CD4-positive, alpha-beta memory T cell (primary cell): ENCODE measurements around the gene CCSER1. TPM values are rescaled to one million over a fixed set of nuclear protein-coding genes. Genes with fewer than 3 reads are reported as not detected.
"Not testable (repeated sequence)": the region's sequence is repeated elsewhere in the genome, so short reads cannot be mapped to it uniquely, and the experiment has no call there.

Experiments used
- CTCF ChIA-PET: fragments of 350-600 bp; sonication (Branson Sonifier 250); formaldehyde crosslinking; loops from one replicate; lab custom pipeline; 2021; ENCODE audit warnings: inconsistent platforms; ENCODE audit not compliant: partially characterized antibody; lab: Charles Lee
- POLR2A ChIA-PET: fragments of 350-600 bp; sonication (Branson Sonifier 250); formaldehyde crosslinking; loops from one replicate; lab custom pipeline; 2021; ENCODE audit not compliant: partially characterized antibody; lab: Charles Lee
- DNase-seq, 5 donors: peaks; one replicate each; pipeline versions ENCODE4 v3.0.0 to v3.0.0-alpha.2; 2020 to 2022; ENCODE audit warnings: mixed read lengths in 1 of 5
- H3K27ac ChIP-seq: one replicate; pipeline ENCODE4 v1.7.0; 2013; ENCODE audit warnings: low read depth, low read length
- H3K27me3 ChIP-seq: 2 replicates; pipeline ENCODE4 v1.7.0; 2013; ENCODE audit warnings: mild to moderate bottlenecking, low read length, moderate library complexity; ENCODE audit not compliant: insufficient read depth
- H3K36me3 ChIP-seq: 2 replicates; pipeline ENCODE4 v1.7.0; 2013; ENCODE audit warnings: mild to moderate bottlenecking, low read length, moderate library complexity; ENCODE audit not compliant: insufficient read depth
- H3K4me1 ChIP-seq: 2 replicates; pipeline ENCODE4 v1.7.0; 2013; ENCODE audit warnings: mild to moderate bottlenecking, low read length, moderate library complexity; ENCODE audit not compliant: insufficient read depth
- H3K4me3 ChIP-seq, 2 donors: one replicate each; pipeline ENCODE4 v1.7.0; 2013; ENCODE audit warnings: low read length in 2 of 2, mild to moderate bottlenecking in 1 of 2
- H3K9me3 ChIP-seq, 2 donors: one replicate each; pipeline ENCODE4 v1.7.0; 2013; ENCODE audit warnings: low read length in 2 of 2, control low read depth in 1 of 2; ENCODE audit not compliant: control insufficient read depth in 1 of 2
- H3K27ac Mint-ChIP-seq, 7 donors: one replicate each; pipeline ENCODE4 v1.8.0; 2020 to 2021; ENCODE audit warnings: mixed read lengths in 7 of 7, mild to moderate bottlenecking in 6 of 7, inconsistent platforms in 3 of 7, moderate library complexity in 3 of 7
- H3K27me3 Mint-ChIP-seq, 2 donors: one replicate each; pipeline ENCODE4 v1.8.0; 2020 to 2021; ENCODE audit warnings: mixed read lengths in 2 of 2
- H3K36me3 Mint-ChIP-seq, 2 donors: one replicate each; pipeline ENCODE4 v1.8.0; 2020 to 2021; ENCODE audit warnings: mixed read lengths in 2 of 2, inconsistent platforms in 1 of 2, mild to moderate bottlenecking in 1 of 2
- H3K4me1 Mint-ChIP-seq, 4 donors: one replicate each; pipeline ENCODE4 v1.8.0; 2020 to 2021; ENCODE audit warnings: mixed read lengths in 4 of 4, mild to moderate bottlenecking in 1 of 4
- H3K4me3 Mint-ChIP-seq, 8 donors: one replicate each; pipeline ENCODE4 v1.8.0; 2020 to 2021; ENCODE audit warnings: mixed read lengths in 8 of 8, mild to moderate bottlenecking in 7 of 8, moderate library complexity in 6 of 8, inconsistent platforms in 3 of 8
- H3K9me3 Mint-ChIP-seq, 8 donors: one replicate each; pipeline ENCODE4 v1.8.0; 2020 to 2021; ENCODE audit warnings: mixed read lengths in 8 of 8, mild to moderate bottlenecking in 5 of 8, inconsistent platforms in 3 of 8, moderate library complexity in 1 of 8
- intact Hi-C: fragments of 100-400 bp; cut with micrococcal nuclease; formaldehyde crosslinking; loops from one replicate; pipeline ENCODE4 v1.15.1; 2023
- polyA plus RNA-seq, 2 donors: library from polyadenylated mRNA; unstranded; fragments of 300-500 nt; fragmentation: Illumina TruSeq; gene quantifications; one replicate each; pipeline ENCODE4 v1.2.3, GENCODE V29; 2021
- total RNA-seq, 2 experiments: library from RNA; stranded (reverse); gene quantifications; one replicate each; pipeline ENCODE4 v1.2.3, GENCODE V29; 2021

Gene CCSER1
- total and polyA plus RNA-seq, 4 experiments from 2014 or later, result 0.47 to 2.0 (median 1.7) TPM; not detected in 1

DNA sequence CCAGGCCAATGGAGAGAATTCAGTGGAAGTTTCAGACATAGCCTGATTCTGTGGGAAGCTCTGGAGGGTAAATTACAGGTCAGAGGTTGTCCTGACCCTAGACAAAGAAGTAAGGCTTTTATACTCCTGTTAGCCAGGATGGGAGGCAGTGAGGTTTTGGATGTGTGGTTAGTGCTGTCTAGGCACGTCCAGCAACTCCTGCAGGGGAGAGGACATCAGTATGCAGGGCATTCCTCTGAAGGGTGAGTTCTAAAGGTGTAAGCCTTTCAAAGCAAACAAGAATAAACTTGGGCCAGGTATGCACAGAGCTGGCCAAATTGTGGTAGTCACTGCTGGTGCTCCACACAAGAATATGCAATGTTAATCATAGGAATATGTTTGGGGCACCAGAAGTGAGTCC lies 562.5 kb downstream of the CCSER1 start:
- H3K9me3 Mint-ChIP-seq, result peaks cover 0 to 4% (median 0%) of the 10 kb centered on the region in 8 donors
- Histone ChIP-seq H3K4me3 (no peak overlapping the region), H3K4me1 (no peaks in the 10 kb centered on the region), H3K27ac (no peak overlapping the region), H3K27me3 (no peaks in the 10 kb centered on the region), H3K9me3 (no peaks in the 10 kb centered on the region), H3K36me3 (no peaks in the 10 kb centered on the region)
- no peak for DNase-seq
- H3K4me3 Mint-ChIP-seq, result no peak overlapping the region
- H3K36me3 Mint-ChIP-seq, result no peaks in the 10 kb centered on the region
- ChIA-PET CTCF (no interaction called here), POLR2A (no interaction called here)
- intact Hi-C loops, result loop anchor here (5.0 kb wide), 1 partner anchor 518 kb away; no protein-coding TSS in a partner anchor
- no peak overlapping the region for H3K27ac Mint-ChIP-seq
- H3K4me1 Mint-ChIP-seq, result no peaks in the 10 kb centered on the region
- H3K27me3 Mint-ChIP-seq, result no peaks in the 10 kb centered on the region

GRCh38 chr4:90695411-90695810 lies 568.2 kb downstream of the CCSER1 start:
- Mint-ChIP-seq H3K9me3 (peaks cover 0 to 5% (median 2%) of the 10 kb centered on the region in 8 donors), H3K36me3 (no peaks in the 10 kb centered on the region), H3K27me3 (no peaks in the 10 kb centered on the region), H3K4me3 (no peak overlapping the region), H3K27ac (no peak overlapping the region), H3K4me1 (no peaks in the 10 kb centered on the region)
- Histone ChIP-seq H3K4me3 (no peak overlapping the region), H3K27ac (no peak overlapping the region), H3K9me3 (no peaks in the 10 kb centered on the region), H3K36me3 (no peaks in the 10 kb centered on the region), H3K4me1 (no peaks in the 10 kb centered on the region), H3K27me3 (no peaks in the 10 kb centered on the region)
- ChIA-PET CTCF (no interaction called here), POLR2A (no interaction called here)
- intact Hi-C loops, result no loop called here
- DNase-seq, result no peak

DNA sequence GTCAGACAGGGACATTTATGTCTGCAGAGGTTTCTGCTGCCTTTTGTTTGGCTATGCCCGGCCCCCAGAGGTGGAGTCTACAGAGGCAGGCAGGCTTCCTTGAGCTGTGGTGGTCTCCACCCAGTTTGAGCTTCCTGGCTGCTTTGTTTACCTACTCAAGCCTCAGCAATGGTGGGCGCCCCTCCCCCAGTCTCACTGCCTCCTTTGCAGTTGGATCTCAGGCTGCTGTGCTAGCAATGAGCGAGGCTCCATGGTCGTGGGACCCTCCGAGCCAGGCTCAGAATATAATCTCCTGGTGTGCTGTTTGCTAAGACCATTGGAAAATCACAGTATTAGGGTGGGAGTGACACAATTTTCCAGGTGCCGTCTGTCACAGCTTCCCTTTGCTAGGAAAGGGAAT lies 578.3 kb downstream of the CCSER1 start:
- H3K27me3 ChIP-seq, H3K4me1 ChIP-seq, H3K27ac ChIP-seq, H3K4me1 Mint-ChIP-seq, H3K36me3 ChIP-seq, H3K27me3 Mint-ChIP-seq, H3K27ac Mint-ChIP-seq, POLR2A ChIA-PET, CTCF ChIA-PET, H3K36me3 Mint-ChIP-seq, DNase-seq, H3K9me3 ChIP-seq, H3K4me3 Mint-ChIP-seq, H3K4me3 ChIP-seq, intact Hi-C loops: not testable (repeated sequence)
- H3K9me3 Mint-ChIP-seq, result peaks cover 0 to 16% (median 8%) of the 10 kb centered on the region in 8 donors

DNA sequence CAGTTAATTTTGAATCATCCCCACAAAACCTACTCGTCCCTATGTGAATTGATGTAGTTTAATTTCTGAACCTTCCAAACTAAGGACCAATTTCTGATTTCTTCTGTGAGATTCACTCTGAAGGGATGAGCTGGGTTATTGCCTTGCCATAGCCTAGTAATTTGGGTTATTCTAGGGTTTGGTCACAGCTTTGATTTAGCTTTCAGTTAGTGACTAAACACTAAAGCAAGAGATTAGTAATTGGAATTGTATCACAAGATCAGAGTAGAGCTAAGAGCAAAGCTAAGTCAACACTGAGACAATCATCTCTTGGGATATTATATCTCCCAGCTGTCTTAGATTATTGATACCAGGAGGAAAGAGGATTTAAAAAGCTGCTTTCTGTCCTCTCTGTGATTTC lies 588.0 kb downstream of the CCSER1 start:
- Histone ChIP-seq H3K27me3 (no peaks in the 10 kb centered on the region), H3K27ac (no peak overlapping the region), H3K4me3 (no peak overlapping the region), H3K4me1 (no peaks in the 10 kb centered on the region), H3K36me3 (no peaks in the 10 kb centered on the region), H3K9me3 (no peaks in the 10 kb centered on the region)
- no peak for DNase-seq
- POLR2A ChIA-PET, result no interaction called here
- CTCF ChIA-PET, result no interaction called here
- H3K9me3 Mint-ChIP-seq, result peaks cover 0 to 5% (median 3%) of the 10 kb centered on the region in 8 donors
- intact Hi-C loops, result no loop called here
- H3K27ac Mint-ChIP-seq, result no peak overlapping the region
- no peaks in the 10 kb centered on the region for H3K4me1 Mint-ChIP-seq
- H3K36me3 Mint-ChIP-seq, result no peaks in the 10 kb centered on the region
- H3K4me3 Mint-ChIP-seq, result no peak overlapping the region
- H3K27me3 Mint-ChIP-seq, result no peaks in the 10 kb centered on the region

- Mint-ChIP-seq H3K4me1 (no peaks in the 10 kb centered on the region), H3K36me3 (no peaks in the 10 kb centered on the region), H3K27ac (no peak overlapping the region), H3K4me3 (no peak overlapping the region), H3K9me3 (peaks cover 0 to 5% (median under 1%) of the 10 kb centered on the region in 8 donors), H3K27me3 (no peaks in the 10 kb centered on the region)
- CTCF ChIA-PET, result no interaction called here
- intact Hi-C loops, result no loop called here
- DNase-seq, result no peak
- POLR2A ChIA-PET, result no interaction called here
- Histone ChIP-seq H3K9me3 (no peaks in the 10 kb centered on the region), H3K36me3 (no peaks in the 10 kb centered on the region), H3K27me3 (no peaks in the 10 kb centered on the region), H3K27ac (no peak overlapping the region), H3K4me3 (no peak overlapping the region), H3K4me1 (no peaks in the 10 kb centered on the region)
These were observed 591.7 kb downstream of the CCSER1 start for GRCh38 chr4:90718931-90719330.

DNA sequence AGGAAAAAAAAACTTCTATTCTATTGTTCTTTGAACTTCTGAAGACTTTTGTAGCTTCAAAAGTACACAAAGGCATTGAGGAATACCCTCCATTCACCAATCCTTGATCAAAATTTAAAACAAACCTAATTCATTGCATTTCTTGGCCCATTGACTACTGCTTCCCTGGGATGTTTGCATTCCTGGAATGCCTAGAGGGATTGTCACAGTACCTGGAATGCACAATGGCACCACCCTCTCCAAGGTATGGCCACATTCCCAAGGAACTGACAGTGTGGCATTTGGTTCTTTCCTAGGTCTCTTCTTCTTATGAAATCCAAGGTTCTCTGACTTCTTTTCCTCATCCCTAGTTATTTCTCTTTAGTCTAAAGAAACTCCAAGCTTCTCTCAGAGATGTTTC lies 600.7 kb downstream of the CCSER1 start:
- H3K27ac Mint-ChIP-seq, result no peak overlapping the region

DNA sequence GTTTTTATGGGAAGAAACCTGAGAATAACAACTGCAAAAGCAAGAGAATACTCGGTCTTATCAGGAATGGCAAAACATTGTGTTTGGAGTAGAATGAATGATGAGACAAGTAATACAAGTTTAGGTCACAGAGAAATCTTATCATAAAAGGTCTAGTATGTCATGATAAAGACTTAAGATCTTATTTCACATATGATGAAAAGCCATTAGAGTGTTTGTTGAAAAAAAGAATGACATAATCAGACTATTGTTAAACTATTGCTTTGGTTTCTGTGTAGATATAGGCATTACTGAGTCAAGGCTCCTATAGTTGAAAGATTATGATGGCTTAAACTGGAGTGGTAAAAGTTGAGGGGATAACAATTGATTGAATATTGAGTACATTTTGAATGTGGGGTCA lies 603.6 kb downstream of the CCSER1 start:
- DNase-seq, result no peak
- H3K27ac ChIP-seq, result no peak overlapping the region

More for the DNA sequence above, 600.7 kb downstream of the CCSER1 start:
- CTCF ChIA-PET, result no interaction called here
- intact Hi-C loops, result no loop called here
- H3K4me1 ChIP-seq, result no peaks in the 10 kb centered on the region
- Mint-ChIP-seq H3K9me3 (peaks cover 0 to 9% (median 0%) of the 10 kb centered on the region in 8 donors), H3K4me3 (no peak overlapping the region), H3K27me3 (no peaks in the 10 kb centered on the region), H3K4me1 (no peaks in the 10 kb centered on the region), H3K36me3 (no peaks in the 10 kb centered on the region)
- no peaks in the 10 kb centered on the region for H3K36me3 ChIP-seq
- H3K9me3 ChIP-seq, result peaks cover 0 to 4% of the 10 kb centered on the region in 2 donors
- POLR2A ChIA-PET, result no interaction called here
- H3K27me3 ChIP-seq, result no peaks in the 10 kb centered on the region
- no peak overlapping the region for H3K27ac ChIP-seq
- DNase-seq, result no peak
- H3K4me3 ChIP-seq, result no peak overlapping the region

GRCh38 chr4:90733211-90733610 lies 606.0 kb downstream of the CCSER1 start:
- Histone ChIP-seq H3K27ac (no peak overlapping the region), H3K27me3 (no peaks in the 10 kb centered on the region), H3K4me1 (no peaks in the 10 kb centered on the region), H3K9me3 (no peaks in the 10 kb centered on the region), H3K36me3 (no peaks in the 10 kb centered on the region), H3K4me3 (no peak overlapping the region)
- no peaks in the 10 kb centered on the region for H3K27me3 Mint-ChIP-seq
- DNase-seq, result no peak
- ChIA-PET CTCF (no interaction called here), POLR2A (no interaction called here)
- H3K4me3 Mint-ChIP-seq, result no peak overlapping the region
- H3K27ac Mint-ChIP-seq, result no peak overlapping the region
- no peaks in the 10 kb centered on the region for H3K4me1 Mint-ChIP-seq
- intact Hi-C loops, result no loop called here
- peaks cover 0 to 6% (median 0%) of the 10 kb centered on the region in 8 donors for H3K9me3 Mint-ChIP-seq
- no peaks in the 10 kb centered on the region for H3K36me3 Mint-ChIP-seq

More for the DNA sequence above, 603.6 kb downstream of the CCSER1 start:
- no peak overlapping the region for H3K4me3 ChIP-seq
- Mint-ChIP-seq H3K9me3 (peaks cover 0 to 9% (median 0%) of the 10 kb centered on the region in 8 donors), H3K4me3 (no peak overlapping the region), H3K27ac (no peak overlapping the region), H3K4me1 (no peaks in the 10 kb centered on the region), H3K36me3 (no peaks in the 10 kb centered on the region), H3K27me3 (no peaks in the 10 kb centered on the region)
- H3K4me1 ChIP-seq, result no peaks in the 10 kb centered on the region
- H3K27me3 ChIP-seq, result no peaks in the 10 kb centered on the region
- ChIA-PET CTCF (no interaction called here), POLR2A (no interaction called here)
- peaks cover 0 to 4% of the 10 kb centered on the region in 2 donors for H3K9me3 ChIP-seq
- H3K36me3 ChIP-seq, result no peaks in the 10 kb centered on the region
- intact Hi-C loops, result no loop called here
